Measurements from ENCODE around the gene TRPM3.

GRCh38 chr9:70494221-70494620, 627.2 kb downstream of the TRPM3 start:
- TF ChIP-seq CTCF (conservative IDR thresholded peaks at IDR 0.05; ENCODE audit: low read depth, low read length), result no peak
- no peak for TF ChIP-seq EZH2 (IDR thresholded peaks at IDR 0.05; ENCODE audit: low read length, unreplicated experiment)
- TF ChIP-seq EZH2phosphoT487 (IDR thresholded peaks at IDR 0.05; ENCODE audit: borderline replicate concordance, low read length), result no peak

All from PC-3 (cell line).